ENCODE results near the gene ANKRD60. TPM values are rescaled to one million over a fixed set of nuclear protein-coding genes. Genes with fewer than 3 reads are reported as not detected.

The ANKRD60 gene
- total RNA-seq, 1 donor from 2014 or later = not detected

GRCh38 chr20:58244517-58245030 is 16.1 kb upstream of the ANKRD60 start:
- H3K27me3 ChIP-seq (ENCODE audit: low read depth) = no peaks in the 10 kb centered on the region
- no peak for ATAC-seq
- H3K4me1 ChIP-seq = no peaks in the 10 kb centered on the region
- no peaks in the 10 kb centered on the region for H3K9me3 ChIP-seq
- H3K27ac ChIP-seq = no peak overlapping the region
- intact Hi-C loops (cut with DNase I) = no loop called here
- no peak overlapping the region for H3K4me3 ChIP-seq
- no peak for DNase-seq
- TF ChIP-seq CTCF (IDR thresholded peaks at IDR 0.05) = no peak
- peaks cover 87% of the 10 kb centered on the region for H3K36me3 ChIP-seq

GRCh38 chr20:58243653-58244410 is 15.4 kb upstream of the ANKRD60 start:
- peaks cover 90% of the 10 kb centered on the region for H3K36me3 ChIP-seq
- H3K4me1 ChIP-seq = no peaks in the 10 kb centered on the region
- H3K4me3 ChIP-seq = no peak overlapping the region
- no peak for DNase-seq
- no peak for TF ChIP-seq CTCF (IDR thresholded peaks at IDR 0.05)
- H3K27ac ChIP-seq = no peak overlapping the region
- H3K27me3 ChIP-seq (ENCODE audit: low read depth) = no peaks in the 10 kb centered on the region
- intact Hi-C loops (cut with DNase I) = no loop called here
- H3K9me3 ChIP-seq = no peaks in the 10 kb centered on the region
- ATAC-seq = no peak

- ATAC-seq = no peak
- H3K4me3 ChIP-seq = no peak overlapping the region
These were observed 14.4 kb upstream of the ANKRD60 start for GRCh38 chr20:58242824-58243223.

GRCh38 chr20:58241766-58242465 is 13.5 kb upstream of the ANKRD60 start:
- no peak for DNase-seq

More at GRCh38 chr20:58242824-58243223, 14.4 kb upstream of the ANKRD60 start:
- Histone ChIP-seq H3K27ac (no peak overlapping the region), H3K36me3 (peaks cover 82% of the 10 kb centered on the region), H3K4me1 (no peaks in the 10 kb centered on the region), H3K9me3 (no peaks in the 10 kb centered on the region), H3K27me3 (ENCODE audit: low read depth) (no peaks in the 10 kb centered on the region)
- DNase-seq = no peak
- no peak for TF ChIP-seq CTCF (IDR thresholded peaks at IDR 0.05)
- intact Hi-C loops (cut with DNase I) = no loop called here

GRCh38 chr20:58240471-58240870 is 12.0 kb upstream of the ANKRD60 start:
- H3K36me3 ChIP-seq = peaks cover 60% of the 10 kb centered on the region
- intact Hi-C loops (cut with DNase I) = no loop called here
- DNase-seq = no peak

More at GRCh38 chr20:58241766-58242465, 13.5 kb upstream of the ANKRD60 start:
- intact Hi-C loops (cut with DNase I) = no loop called here
- ATAC-seq = no peak
- no peaks in the 10 kb centered on the region for H3K4me1 ChIP-seq
- H3K36me3 ChIP-seq = peaks cover 73% of the 10 kb centered on the region
- no peak for TF ChIP-seq CTCF (IDR thresholded peaks at IDR 0.05)
- no peak overlapping the region for H3K27ac ChIP-seq
- H3K4me3 ChIP-seq = no peak overlapping the region
- no peaks in the 10 kb centered on the region for H3K27me3 ChIP-seq (ENCODE audit: low read depth)
- no peaks in the 10 kb centered on the region for H3K9me3 ChIP-seq

More at GRCh38 chr20:58240471-58240870, 12.0 kb upstream of the ANKRD60 start:
- Histone ChIP-seq H3K9me3 (no peaks in the 10 kb centered on the region), H3K27ac (no peak overlapping the region), H3K27me3 (ENCODE audit: low read depth) (no peaks in the 10 kb centered on the region), H3K4me1 (peaks cover 5% of the 10 kb centered on the region), H3K4me3 (no peak overlapping the region)
- no peak for ATAC-seq
- no peak for TF ChIP-seq CTCF (IDR thresholded peaks at IDR 0.05)
